SK-N-MC (cell line): ENCODE measurements around the gene ATG3.

Experiments used
- EZH2 ChIP-seq: fragments of 200-600 bp; sonication (generic); IDR thresholded peaks from one replicate; pipeline ENCODE4 v1.6.1; 2017; ENCODE audit warnings: antibody characterized with exemption
- FOXP2 ChIP-seq: optimal IDR thresholded peaks from 2 replicates; pipeline ENCODE3; 2011; ENCODE audit warnings: mild to moderate bottlenecking, moderate library complexity; ENCODE audit not compliant: insufficient read depth; ENCODE audit errors: extremely low read length, control extremely low read depth
- POLR2AphosphoS5 ChIP-seq: IDR thresholded peaks from 2 replicates; pipeline ENCODE4 v1.6.1; 2012; ENCODE audit warnings: mild to moderate bottlenecking, low read depth, low read length, borderline replicate concordance

GRCh38 chr3:112514527-112515128, 47.1 kb downstream of the ATG3 start:
- TF ChIP-seq EZH2 (no peak), POLR2AphosphoS5 (no peak), FOXP2 (no peak)
